BE2C (cell line): ENCODE data around the gene MYL6.
A peak's percentile ranks its signal among the peaks of the same experiment; 100 is the strongest.
"Not testable (repeated sequence)": the region's sequence is repeated elsewhere in the genome, so short reads cannot be mapped to it uniquely, and the experiment has no call there.

Experiments used
- DNase-seq: peaks from one replicate; pipeline ENCODE4 v3.0.0-alpha.2; 2020
- H3K27me3 ChIP-seq: fragments of 250-450 bp; sonication (Bioruptor Pico); 2 replicates; pipeline ENCODE4 v1.5.1; 2020; ENCODE audit warnings: mild to moderate bottlenecking
- H3K36me3 ChIP-seq: fragments of 250-450 bp; sonication (Bioruptor Pico); 2 replicates; pipeline ENCODE4 v1.5.1; 2020; ENCODE audit warnings: mild to moderate bottlenecking
- H3K4me1 ChIP-seq: fragments of 250-450 bp; sonication (Bioruptor Pico); 2 replicates; pipeline ENCODE4 v1.5.1; 2020
- H3K4me3 ChIP-seq: 2 replicates; pipeline ENCODE4 v1.5.1; 2011; ENCODE audit warnings: low read depth, low read length
- H3K9me3 ChIP-seq: fragments of 250-450 bp; sonication (Bioruptor Pico); 2 replicates; pipeline ENCODE4 v1.5.1; 2020
- CTCF ChIP-seq: IDR thresholded peaks from 2 replicates; pipeline ENCODE4 v1.5.1; 2012; ENCODE audit warnings: mild to moderate bottlenecking, low read depth, low read length

Gene MYL6

GRCh38 chr12:56154246-56154771 lies 3.9 kb upstream of the MYL6 start:
- no peak for TF ChIP-seq CTCF
- Histone ChIP-seq H3K4me1 (peaks cover 8% of the 10 kb centered on the region), H3K4me3 (no peak overlapping the region), H3K36me3 (peaks cover 13% of the 10 kb centered on the region; the same call in 1 of the 2 replicates), H3K27me3 (no peaks in the 10 kb centered on the region), H3K9me3 (no peaks in the 10 kb centered on the region)
- no peak for DNase-seq

GRCh38 chr12:56154818-56155217 lies 3.3 kb upstream of the MYL6 start:
- no peak overlapping the region for H3K4me3 ChIP-seq

GRCh38 chr12:56155256-56155845 lies 2.8 kb upstream of the MYL6 start:
- no peak for TF ChIP-seq CTCF
- Histone ChIP-seq H3K9me3 (no peaks in the 10 kb centered on the region), H3K27me3 (no peaks in the 10 kb centered on the region), H3K36me3 (peaks cover 22% of the 10 kb centered on the region), H3K4me1 (peaks cover 8% of the 10 kb centered on the region), H3K4me3 (no peak overlapping the region)
- DNase-seq, result no peak

More at GRCh38 chr12:56154818-56155217, 3.3 kb upstream of the MYL6 start:
- no peak for DNase-seq
- no peaks in the 10 kb centered on the region for H3K27me3 ChIP-seq
- peaks cover 17% of the 10 kb centered on the region for H3K36me3 ChIP-seq
- peaks cover 8% of the 10 kb centered on the region for H3K4me1 ChIP-seq
- H3K9me3 ChIP-seq, result no peaks in the 10 kb centered on the region
- TF ChIP-seq CTCF, result no peak

GRCh38 chr12:56156464-56157200 lies 1.5 kb upstream of the MYL6 start:
- not testable (repeated sequence) for H3K4me1 ChIP-seq, DNase-seq, H3K9me3 ChIP-seq, H3K27me3 ChIP-seq
- Histone ChIP-seq H3K4me3 (peak overlapping the region; percentile 92), H3K36me3 (peaks cover 35% of the 10 kb centered on the region)

- peaks cover 3% of the 10 kb centered on the region for H3K4me1 ChIP-seq
- H3K27me3 ChIP-seq, result no peaks in the 10 kb centered on the region
- H3K9me3 ChIP-seq, result no peaks in the 10 kb centered on the region
- peak; percentile 79 for DNase-seq
- H3K4me3 ChIP-seq, result peak overlapping the region; percentile 92
- TF ChIP-seq CTCF, result peak; percentile 62
- peaks cover 40% of the 10 kb centered on the region for H3K36me3 ChIP-seq
Measured at GRCh38 chr12:56157201-56158028, 744 bp upstream of the MYL6 start.

GRCh38 chr12:56158926-56159461 lies 835 bp downstream of the MYL6 start:
- H3K4me1 ChIP-seq, result no peaks in the 10 kb centered on the region; the same call in 1 of the 2 replicates

More at GRCh38 chr12:56158926-56159461, 835 bp downstream of the MYL6 start:
- TF ChIP-seq CTCF, result no peak
- DNase-seq, result peak; percentile 57
- H3K36me3 ChIP-seq, result peaks cover 51% of the 10 kb centered on the region
- H3K27me3 ChIP-seq, result no peaks in the 10 kb centered on the region; the same call in 1 of the 2 replicates
- peak overlapping the region; percentile 92 for H3K4me3 ChIP-seq
- H3K9me3 ChIP-seq, result no peaks in the 10 kb centered on the region
